Head of caudate nucleus (tissue), 42 donors: ENCODE results near the gene USP11.
A peak's percentile ranks its signal among the peaks of the same experiment; 100 is the strongest.

Experiments used
- DNase-seq, 42 donors: peaks; one replicate each; pipeline versions ENCODE4 v3.0.0 to v3.0.0-alpha.2; 2020 to 2021; ENCODE audit warnings: mixed read lengths in 7 of 42
- intact Hi-C: fragments of 100-400 bp; cut with DNase I; formaldehyde crosslinking; loops from one replicate; pipeline ENCODE4 v1.15.0; 2022

USP11 gene

DNA sequence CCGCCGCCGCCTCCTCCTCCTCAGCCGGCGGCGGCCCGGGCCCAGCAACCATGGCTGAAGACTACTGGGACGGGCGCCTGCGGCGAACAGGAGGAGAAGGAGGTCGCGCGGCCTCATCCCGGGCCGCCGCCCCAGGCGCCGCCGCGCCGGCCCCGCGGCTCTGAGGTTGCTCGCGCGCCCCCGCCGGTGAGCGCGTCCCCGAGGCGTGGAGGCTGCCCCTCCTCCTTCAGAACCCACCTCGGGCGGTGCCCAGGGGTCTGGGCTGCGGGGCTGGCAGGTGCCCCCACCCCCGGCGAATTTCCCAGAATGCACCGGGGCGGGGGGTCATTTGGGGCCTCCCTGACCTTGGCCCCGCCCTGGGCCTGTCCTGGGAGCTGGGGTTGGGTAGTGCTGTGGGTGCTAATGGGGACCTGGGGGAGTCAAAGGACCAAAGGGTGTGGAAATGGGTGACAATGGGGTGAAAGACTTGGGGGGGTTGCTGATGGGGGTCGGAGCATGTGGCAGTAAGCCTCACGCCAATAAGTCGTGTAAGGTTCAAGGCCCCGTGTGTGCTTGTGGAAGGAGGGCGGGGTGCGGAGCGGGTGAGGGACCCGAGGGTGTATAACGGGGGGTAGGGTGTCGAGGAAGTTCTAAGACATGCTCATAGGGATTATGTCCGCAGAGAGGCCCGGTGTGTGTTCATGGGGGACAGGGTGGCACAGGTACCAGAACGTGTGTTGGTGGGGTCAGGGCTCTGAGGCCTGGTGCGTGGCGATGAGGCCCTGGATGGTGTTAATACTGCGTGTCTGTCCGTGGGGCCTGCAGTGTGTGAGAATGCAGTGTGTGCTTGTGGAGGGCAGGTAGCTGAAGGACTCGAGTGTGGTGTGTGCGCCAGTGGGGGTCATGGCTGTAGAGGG, 13.6 kb upstream of the USP11 start:
- intact Hi-C loops: loop anchor here (1.0 kb wide), 1 partner anchor 13 kb away; no protein-coding TSS in a partner anchor
- peak in 29 of 42 donors; percentile 10 to 65 (median 29) for DNase-seq

DNA sequence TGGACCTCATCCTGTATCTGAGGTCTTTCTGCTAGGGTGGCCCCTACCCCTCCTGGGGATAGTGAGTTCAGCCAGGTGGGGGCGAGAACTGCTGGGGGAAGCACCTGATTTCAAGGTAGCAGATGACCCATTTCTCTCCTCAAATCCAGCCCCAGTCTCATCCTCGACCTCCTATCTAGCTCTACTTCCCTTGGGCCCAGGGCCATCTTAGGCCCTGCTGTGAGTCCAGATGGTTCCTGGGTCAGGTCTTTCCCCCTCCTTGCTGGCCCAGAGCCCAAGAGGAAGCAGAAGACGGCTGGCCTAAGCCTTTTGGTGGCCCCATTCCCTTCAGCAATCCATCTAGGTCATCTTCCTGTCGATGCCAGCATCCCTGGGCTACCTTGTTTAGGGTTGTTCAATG, 11.1 kb upstream of the USP11 start:
- intact Hi-C loops: no loop called here
- DNase-seq: no peak

DNA sequence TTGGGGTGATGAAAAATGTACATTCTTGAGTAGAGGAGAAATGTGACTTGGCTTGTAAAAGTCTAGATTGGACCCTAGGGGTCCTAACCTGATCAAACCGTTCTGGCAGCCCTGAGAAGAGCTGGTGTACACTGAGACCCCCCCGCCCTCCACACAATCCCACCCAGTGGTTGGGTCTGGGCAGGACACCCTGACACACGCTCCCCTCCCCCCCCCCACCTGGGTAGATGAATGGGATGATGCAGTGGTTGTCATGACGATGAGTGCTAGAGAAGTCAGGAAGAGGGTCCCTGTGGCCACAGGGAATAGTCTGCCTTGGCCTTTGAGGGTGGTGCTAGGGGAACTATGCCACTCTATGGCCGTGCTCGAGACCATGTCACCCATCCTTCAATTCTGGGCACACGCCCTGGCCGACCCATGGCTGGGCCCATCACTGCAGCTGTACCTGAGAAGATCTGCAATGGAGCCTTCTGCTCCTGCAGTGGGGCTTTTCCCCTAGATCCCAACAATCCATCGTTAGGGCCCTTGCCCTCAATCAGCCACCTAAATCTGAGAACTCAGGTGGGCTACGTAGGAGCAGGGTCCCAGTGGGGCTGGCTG, 10.0 kb upstream of the USP11 start:
- no peak for DNase-seq
- intact Hi-C loops: no loop called here

DNA sequence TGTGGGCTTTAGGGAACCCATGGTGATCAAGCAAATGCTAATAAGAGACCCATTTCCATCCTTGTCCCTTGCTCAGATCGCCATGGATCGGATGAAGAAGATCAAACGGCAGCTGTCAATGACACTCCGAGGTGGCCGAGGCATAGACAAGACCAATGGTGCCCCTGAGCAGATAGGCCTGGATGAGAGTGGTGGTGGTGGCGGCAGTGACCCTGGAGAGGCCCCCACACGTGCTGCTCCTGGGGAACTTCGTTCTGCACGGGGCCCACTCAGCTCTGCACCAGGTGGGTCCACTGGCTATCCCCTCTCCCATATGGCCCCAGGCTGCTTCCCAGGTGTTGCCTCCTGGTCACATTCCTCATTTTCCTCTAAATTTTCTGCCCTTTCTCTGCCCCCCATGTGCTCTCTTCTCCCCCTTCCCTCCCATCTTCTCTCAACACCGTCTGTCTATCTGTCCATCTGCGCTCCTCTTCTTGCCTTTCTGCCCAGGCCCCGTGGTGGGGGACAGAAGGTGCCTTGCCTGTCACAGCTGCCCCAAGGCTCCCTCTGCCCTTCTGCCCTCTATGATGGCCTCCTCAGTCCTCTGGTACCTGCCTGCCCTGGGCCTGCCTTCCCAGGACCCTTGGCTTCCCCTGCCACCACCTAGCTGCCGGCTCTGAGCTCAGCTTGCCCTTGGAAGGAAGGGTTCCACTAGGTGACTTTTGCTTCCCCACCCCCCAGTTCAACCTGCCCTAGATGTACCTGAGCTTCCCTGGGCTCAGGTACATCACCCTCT, 9.1 kb upstream of the USP11 start:
- no peak for DNase-seq
- intact Hi-C loops: no loop called here

DNA sequence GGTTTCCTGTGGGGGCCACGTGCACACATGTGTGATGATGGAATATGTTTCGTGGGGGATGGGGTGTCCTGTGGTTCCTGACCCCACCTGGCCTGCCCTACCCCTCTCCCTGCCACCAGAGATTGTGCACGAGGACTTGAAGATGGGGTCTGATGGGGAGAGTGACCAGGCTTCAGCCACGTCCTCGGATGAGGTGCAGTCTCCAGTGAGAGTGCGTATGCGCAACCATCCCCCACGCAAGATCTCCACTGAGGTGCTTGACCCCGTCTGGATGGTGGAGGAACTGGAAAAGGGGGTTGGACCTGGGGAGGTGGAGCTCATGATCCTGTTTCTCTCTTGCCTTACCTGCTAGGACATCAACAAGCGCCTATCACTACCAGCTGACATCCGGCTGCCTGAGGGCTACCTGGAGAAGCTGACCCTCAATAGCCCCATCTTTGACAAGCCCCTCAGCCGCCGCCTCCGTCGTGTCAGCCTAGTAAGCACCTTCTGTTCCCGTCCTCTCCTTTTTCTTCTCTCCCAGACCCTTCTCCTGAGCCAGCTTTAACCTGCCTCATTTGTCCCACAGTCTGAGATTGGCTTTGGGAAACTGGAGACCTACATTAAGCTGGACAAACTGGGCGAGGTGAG, 8.4 kb upstream of the USP11 start:
- intact Hi-C loops: no loop called here
- DNase-seq: no peak

DNA sequence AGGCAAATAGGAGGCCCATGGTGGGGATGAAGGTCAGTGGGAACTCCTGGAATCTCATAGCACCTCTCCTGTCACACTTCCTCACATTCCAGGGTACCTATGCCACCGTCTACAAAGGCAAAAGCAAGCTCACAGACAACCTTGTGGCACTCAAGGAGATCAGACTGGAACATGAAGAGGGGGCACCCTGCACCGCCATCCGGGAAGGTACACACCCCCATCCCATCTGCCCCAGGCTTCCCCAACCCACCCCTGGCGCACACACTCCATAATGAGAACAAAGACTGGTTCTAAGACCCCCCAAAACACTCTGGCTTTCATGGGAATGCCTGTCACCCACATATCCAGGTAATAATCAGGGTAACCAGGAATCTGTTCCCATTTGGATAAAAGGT, 7.9 kb upstream of the USP11 start:
- intact Hi-C loops: no loop called here
- DNase-seq: no peak

DNA sequence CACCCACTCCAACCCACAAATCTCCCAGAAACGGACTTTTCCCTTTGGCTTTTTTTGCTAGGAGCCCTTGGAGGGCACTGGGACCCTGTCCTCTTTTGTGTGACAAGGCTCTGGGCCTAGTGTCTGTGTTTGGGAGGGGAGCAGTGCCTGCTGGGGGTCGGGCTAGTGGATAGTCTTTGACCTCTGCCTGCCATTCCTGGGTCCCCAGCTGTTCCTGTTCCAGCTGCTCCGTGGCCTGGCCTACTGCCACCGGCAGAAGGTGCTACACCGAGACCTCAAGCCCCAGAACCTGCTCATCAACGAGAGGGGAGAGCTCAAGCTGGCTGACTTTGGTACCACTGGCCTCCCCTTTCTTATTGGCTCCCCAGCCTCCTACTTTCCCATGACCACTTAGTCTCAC, 6.7 kb upstream of the USP11 start:
- DNase-seq: no peak
- intact Hi-C loops: no loop called here

DNA sequence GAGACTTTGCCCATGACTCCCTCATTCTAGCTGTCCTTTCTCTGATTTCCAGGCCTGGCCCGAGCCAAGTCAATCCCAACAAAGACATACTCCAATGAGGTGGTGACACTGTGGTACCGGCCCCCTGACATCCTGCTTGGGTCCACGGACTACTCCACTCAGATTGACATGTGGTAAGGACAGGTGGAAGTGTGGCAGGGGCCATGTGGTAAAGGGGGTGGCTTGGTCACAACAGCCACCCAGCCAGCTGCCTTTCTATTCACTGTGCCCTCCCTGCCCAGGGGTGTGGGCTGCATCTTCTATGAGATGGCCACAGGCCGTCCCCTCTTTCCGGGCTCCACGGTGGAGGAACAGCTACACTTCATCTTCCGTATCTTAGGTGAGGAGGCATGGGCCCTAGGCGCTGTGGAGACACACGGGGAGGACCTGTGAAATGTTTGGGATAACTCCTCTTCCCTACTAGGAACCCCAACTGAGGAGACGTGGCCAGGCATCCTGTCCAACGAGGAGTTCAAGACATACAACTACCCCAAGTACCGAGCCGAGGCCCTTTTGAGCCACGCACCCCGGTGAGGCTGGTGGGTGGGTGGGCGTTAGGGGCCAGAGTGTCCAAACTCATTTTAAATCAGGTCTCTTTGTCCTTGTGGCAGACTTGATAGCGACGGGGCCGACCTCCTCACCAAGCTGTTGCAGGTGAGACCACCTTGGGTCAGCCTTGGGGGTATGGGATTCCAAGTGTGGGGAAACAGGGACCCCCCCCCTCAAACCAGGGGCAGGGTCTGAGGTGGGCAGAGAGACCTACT, 6.1 kb upstream of the USP11 start:
- no peak for DNase-seq

DNA sequence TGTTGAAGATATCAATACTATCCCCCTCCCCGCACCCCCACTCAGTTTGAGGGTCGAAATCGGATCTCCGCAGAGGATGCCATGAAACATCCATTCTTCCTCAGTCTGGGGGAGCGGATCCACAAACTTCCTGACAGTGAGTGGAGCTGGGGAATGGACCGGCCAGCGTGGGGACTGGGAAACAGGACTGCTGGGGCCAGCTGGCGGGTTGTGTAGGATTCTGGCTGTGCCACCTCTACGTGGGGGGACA, 5.5 kb upstream of the USP11 start:
- no peak for DNase-seq
- intact Hi-C loops: no loop called here

More for the DNA sequence above, 6.1 kb upstream of the USP11 start:
- intact Hi-C loops: no loop called here

DNA sequence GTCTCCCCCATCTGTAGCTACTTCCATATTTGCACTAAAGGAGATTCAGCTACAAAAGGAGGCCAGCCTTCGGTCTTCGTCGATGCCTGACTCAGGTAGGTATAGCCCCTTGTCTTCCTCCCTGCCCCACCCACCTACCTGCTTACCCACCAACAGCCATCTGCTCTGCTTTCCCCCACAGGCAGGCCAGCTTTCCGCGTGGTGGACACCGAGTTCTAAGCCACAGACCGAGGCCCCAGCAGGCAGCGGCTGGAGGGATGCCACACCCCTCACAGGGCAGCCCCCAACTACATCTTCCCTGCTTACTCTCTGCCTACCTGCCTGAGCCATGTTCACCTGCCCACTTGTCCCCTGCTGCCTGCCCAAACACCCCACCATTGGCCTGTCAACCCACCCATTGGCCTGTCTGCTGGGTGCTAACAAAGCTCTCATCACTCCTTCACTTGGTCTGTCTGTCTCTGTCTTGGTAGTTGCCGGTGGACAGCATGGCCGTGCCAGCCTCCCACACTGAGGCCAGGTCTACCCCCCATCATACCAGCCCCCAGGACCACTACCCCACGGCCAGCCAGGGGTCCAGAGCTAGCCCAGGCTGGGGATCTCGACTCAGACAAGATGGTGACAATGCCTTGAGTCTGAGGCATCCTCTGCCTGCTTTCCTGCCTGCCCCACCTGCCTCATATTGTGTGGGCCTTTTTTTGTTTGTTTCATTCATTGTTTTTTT, 4.1 kb upstream of the USP11 start:
- intact Hi-C loops: no loop called here
- peak in 1 of 42 donors; percentile 10 for DNase-seq

DNA sequence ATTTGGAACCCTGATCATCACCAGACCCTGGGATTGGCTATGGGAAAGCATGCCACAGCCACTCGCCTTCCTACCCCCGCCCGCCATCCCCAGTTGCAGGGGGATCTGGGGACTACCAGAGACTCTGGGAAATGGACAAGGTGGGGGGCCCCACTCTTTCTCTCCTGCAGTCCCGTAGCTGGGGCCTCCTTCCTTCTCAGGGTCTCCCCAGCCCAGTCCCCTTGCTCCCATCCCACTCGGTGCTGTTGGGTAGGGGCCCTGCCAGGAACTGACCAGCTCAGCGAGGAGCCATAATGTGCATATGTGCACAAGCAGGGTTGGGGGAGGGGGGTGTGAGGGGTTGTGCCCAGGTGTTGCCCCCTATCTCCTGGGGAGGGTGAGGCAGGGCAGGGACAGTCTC, 3.4 kb upstream of the USP11 start:
- intact Hi-C loops: no loop called here
- peak in 3 of 42 donors; percentile 7 to 33 (median 23) for DNase-seq

DNA sequence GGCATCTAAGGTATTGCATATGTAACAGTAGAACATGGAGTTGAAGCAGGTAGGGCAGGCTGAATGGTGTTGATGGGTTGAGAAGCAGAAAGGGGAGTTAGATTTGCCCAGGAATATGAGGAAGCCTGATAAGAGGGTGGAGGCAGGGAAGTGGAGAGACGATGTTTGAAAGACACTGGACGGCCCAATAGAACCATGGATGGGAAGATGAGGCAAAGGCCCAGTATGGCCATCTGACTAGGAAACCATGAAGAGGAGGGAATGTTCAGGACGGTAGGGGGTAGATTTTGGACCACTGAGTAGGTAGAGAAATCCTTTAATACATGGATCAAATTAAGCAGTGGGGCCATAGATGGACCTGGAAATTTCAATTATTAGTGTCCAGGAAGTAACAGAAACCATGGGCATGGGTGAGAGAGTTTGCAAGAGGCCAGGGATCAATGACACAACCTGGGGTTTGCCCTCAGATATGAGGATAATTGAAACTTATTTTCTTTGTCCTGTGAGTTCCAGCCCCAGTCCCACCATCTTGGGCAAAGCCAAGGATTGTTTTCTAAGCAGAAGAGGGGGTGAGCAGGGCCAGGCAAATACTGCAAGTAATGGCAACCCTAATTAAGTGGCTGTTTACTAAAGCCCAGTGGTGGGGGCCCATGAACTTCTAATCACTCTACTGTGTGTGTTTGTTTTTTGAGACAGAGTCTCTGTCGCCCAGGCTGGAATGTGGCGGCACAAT, 2.5 kb upstream of the USP11 start:
- intact Hi-C loops: no loop called here
- peak in 2 of 42 donors; percentile 10 to 15 for DNase-seq

DNA sequence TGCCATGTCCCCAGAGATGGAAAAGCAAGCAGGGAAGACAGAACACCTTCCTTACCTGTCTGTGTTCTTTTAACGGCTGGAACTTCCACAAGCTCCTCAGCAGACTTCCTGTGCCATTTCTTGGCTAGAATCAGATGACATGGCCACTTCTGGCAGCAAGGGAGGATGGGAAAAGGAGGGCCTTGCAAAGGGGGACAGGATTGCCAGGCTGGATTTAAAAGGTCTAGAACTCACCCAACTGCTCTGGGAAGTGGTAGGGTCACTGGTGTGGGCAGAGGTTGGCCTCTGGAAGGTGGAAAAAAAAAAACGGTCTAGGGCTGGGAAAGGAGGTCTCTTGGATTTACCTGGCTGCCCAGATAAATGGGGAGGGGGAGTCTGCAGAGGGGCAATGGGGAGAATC, 1.6 kb upstream of the USP11 start:
- intact Hi-C loops: no loop called here

DNA sequence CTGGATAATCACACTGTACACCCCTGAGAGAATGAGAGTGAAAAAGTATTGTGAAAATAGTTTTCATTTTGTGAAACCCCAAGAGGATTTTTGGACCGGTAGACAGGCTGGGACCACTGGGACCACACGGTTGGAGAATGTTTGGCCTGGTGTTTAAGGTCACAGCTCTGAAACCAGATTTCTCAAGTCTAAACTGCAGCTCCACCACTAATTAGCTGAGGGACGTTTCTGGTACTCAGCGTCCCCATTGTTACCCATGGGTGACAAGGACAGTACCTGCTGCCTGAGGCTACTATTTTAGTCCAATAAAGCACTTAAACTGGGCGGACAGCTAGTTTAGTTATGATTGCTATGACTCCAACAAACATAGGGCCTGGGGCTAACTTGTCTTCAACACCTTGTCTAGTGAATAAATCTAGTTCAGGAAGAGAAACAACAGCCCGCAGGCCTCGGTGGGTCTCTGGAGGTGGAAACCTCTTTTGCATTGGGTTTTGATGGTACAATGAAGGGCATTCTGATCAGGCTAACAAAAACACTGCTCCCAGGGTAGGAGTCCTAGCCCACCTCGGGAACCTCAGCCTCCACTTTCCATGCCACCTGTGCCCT, 509 bp upstream of the USP11 start:
- peak in 4 of 42 donors; percentile 9 to 27 (median 16) for DNase-seq
- intact Hi-C loops: loop anchor here (1.0 kb wide), 1 partner anchor 13 kb away; no protein-coding TSS in a partner anchor

More for the DNA sequence above, 1.6 kb upstream of the USP11 start:
- DNase-seq: peak in 2 of 42 donors; percentile 1 to 4

DNA sequence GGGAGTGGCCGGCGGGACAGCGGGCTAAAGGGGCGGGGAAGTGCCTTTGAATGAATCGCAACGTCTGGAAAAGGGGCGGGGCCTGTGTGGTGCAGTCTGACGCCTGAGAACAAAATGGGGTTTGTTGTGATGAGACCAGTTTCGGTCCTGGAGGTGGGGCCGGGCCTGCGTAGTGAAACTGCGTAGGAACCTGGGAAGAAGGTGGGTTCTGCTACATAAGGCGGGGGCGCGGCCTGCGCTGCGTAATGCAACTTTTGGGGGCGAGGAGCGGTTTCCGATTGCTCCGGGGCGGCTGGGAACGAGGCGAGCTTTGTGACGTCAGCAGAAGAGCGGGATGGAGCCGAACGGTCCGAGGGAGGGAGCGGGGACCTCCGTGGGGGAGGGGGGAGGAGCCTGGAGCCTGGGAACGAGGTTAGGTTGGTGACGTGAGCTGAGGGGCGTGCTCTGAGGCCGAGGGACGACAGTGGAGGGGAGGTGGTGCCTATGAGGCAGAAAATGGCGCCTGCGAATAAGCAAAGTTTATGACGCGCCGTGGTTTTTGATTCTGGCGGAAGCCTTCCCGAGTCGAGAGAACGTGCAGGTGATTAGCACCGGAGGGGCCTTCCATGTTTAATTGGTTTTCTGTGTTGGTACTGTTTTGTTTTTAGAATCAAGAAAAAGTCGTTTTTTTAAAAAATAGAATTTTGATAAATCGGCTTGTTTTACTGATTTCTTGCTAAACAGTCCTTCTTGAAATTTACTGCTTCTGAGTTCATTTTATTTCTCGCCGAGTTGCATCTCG, 714 bp downstream of the USP11 start:
- intact Hi-C loops: no loop called here
- DNase-seq: peak; percentile 83 to 97 (median 93)

DNA sequence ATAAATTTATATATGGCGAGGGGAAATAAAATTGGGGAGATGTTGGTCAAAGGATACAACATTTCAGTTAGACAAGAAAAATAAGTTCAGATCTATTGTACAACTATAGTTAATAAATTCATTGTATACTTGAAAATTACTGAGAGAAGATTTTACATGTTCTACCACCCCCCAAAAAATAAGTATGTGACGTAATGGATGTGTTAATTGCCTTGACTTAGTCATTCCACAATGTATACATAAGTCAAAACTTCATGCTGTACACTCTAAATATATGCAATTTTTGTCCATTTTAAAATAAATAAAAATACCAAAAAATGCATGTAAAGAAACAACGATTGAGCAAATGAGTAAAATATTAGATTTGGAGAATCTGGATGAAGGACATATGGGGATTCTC, 1.8 kb downstream of the USP11 start:
- DNase-seq: no peak
- intact Hi-C loops: no loop called here
